Loucy (cell line): Measurements from ENCODE around the gene TF.

Experiments
- H2AFZ ChIP-seq: fragments of 200-600 bp; sonication (generic); 2 replicates; pipeline ENCODE4 v1.6.0; 2016; ENCODE audit warnings: antibody characterized with exemption, mild to moderate bottlenecking, low read length, moderate library complexity
- H3F3A ChIP-seq: fragments of 200-600 bp; 2 replicates; pipeline ENCODE4 v1.6.0; 2016; ENCODE audit warnings: antibody characterized with exemption, low read depth, mild to moderate bottlenecking
- H3K27me3 ChIP-seq: fragments of 200-600 bp; sonication (generic); 2 replicates; pipeline ENCODE4 v1.6.1; 2014; ENCODE audit warnings: low read length, mild to moderate bottlenecking; ENCODE audit not compliant: insufficient read depth, poor library complexity, severe bottlenecking
- H3K36me3 ChIP-seq: fragments of 200-600 bp; sonication (generic); 2 replicates; pipeline ENCODE4 v1.6.1; 2016; ENCODE audit warnings: low read length; ENCODE audit not compliant: insufficient read depth
- H3K4me1 ChIP-seq: fragments of 200-600 bp; sonication (generic); 2 replicates; pipeline ENCODE4 v1.5.1; 2014; ENCODE audit warnings: low read length, mild to moderate bottlenecking; ENCODE audit not compliant: insufficient read depth, poor library complexity, severe bottlenecking
- H3K4me2 ChIP-seq: fragments of 200-600 bp; sonication (generic); 2 replicates; pipeline ENCODE4 v1.6.0; 2014; ENCODE audit warnings: antibody characterized with exemption, low read length, low read depth, mild to moderate bottlenecking; ENCODE audit not compliant: poor library complexity, severe bottlenecking
- H3K4me3 ChIP-seq: fragments of 200-600 bp; sonication (generic); 2 replicates; pipeline ENCODE4 v1.5.1; 2014; ENCODE audit warnings: low read length, mild to moderate bottlenecking, mixed read lengths; ENCODE audit not compliant: poor library complexity, severe bottlenecking
- H3K79me2 ChIP-seq: fragments of 200-600 bp; sonication (generic); 2 replicates; pipeline ENCODE4 v1.6.1; 2014; ENCODE audit warnings: low read length; ENCODE audit not compliant: insufficient read depth
- H3K9ac ChIP-seq: fragments of 200-600 bp; sonication (generic); 2 replicates; pipeline ENCODE4 v1.6.0; 2014; ENCODE audit warnings: mild to moderate bottlenecking, low read depth, low read length, moderate library complexity; ENCODE audit not compliant: poor library complexity, severe bottlenecking
- H3K9me2 ChIP-seq: fragments of 200-600 bp; sonication (generic); replicated peaks from 2 replicates; pipeline ENCODE4 v1.6.1; 2016; ENCODE audit warnings: low read depth, low read length, mixed read lengths
- H3K9me3 ChIP-seq: fragments of 200-600 bp; sonication (generic); 2 replicates; pipeline ENCODE4 v1.6.1; 2014; ENCODE audit warnings: mild to moderate bottlenecking, antibody characterized with exemption, low read length, low read depth; ENCODE audit not compliant: insufficient read depth
- H4K20me1 ChIP-seq: fragments of 200-600 bp; sonication (generic); 2 replicates; pipeline ENCODE4 v1.6.0; 2014; ENCODE audit warnings: antibody characterized with exemption, low read length, mild to moderate bottlenecking; ENCODE audit not compliant: insufficient read depth, poor library complexity, severe bottlenecking
- EZH2phosphoT487 ChIP-seq: fragments of 200-600 bp; IDR thresholded peaks from 2 replicates; pipeline ENCODE4 v1.6.1; 2018; ENCODE audit warnings: antibody characterized with exemption, mild to moderate bottlenecking, moderate library complexity, borderline replicate concordance
- TF ChIP-seq, protein P1 (sequence below): fragments of 200-600 bp; sonication (generic); conservative IDR thresholded peaks from 2 replicates; pipeline ENCODE4 v1.5.1; 2014; ENCODE audit warnings: mild to moderate bottlenecking, antibody characterized with exemption, low read length

Gene TF

DNA sequence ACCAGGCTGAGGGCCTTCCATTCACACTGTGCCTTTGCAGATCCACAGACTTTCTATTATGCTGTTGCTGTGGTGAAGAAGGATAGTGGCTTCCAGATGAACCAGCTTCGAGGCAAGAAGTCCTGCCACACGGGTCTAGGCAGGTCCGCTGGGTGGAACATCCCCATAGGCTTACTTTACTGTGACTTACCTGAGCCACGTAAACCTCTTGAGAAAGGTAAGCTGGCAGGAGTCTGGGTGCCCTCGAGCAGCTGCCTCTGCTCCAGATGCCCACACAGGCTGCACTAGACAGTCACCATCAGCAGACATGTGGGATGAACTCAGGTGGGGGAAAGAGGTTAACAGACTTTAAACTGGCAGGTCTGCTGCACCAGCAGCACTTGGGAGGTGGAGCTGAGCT, 8.3 kb downstream of the TF start:
- Histone ChIP-seq H3K4me2 (no peak overlapping the region), H3K79me2 (no peaks in the 10 kb centered on the region), H2AFZ (no peak overlapping the region), H3K4me3 (no peak overlapping the region), H3F3A (no peaks in the 10 kb centered on the region), H3K27me3 (no peaks in the 10 kb centered on the region), H3K9me2 (no peaks in the 10 kb centered on the region), H3K9me3 (no peaks in the 10 kb centered on the region), H3K36me3 (no peaks in the 10 kb centered on the region), H3K9ac (no peak overlapping the region), H4K20me1 (no peaks in the 10 kb centered on the region), H3K4me1 (no peaks in the 10 kb centered on the region)
- TF ChIP-seq, protein P1, sequence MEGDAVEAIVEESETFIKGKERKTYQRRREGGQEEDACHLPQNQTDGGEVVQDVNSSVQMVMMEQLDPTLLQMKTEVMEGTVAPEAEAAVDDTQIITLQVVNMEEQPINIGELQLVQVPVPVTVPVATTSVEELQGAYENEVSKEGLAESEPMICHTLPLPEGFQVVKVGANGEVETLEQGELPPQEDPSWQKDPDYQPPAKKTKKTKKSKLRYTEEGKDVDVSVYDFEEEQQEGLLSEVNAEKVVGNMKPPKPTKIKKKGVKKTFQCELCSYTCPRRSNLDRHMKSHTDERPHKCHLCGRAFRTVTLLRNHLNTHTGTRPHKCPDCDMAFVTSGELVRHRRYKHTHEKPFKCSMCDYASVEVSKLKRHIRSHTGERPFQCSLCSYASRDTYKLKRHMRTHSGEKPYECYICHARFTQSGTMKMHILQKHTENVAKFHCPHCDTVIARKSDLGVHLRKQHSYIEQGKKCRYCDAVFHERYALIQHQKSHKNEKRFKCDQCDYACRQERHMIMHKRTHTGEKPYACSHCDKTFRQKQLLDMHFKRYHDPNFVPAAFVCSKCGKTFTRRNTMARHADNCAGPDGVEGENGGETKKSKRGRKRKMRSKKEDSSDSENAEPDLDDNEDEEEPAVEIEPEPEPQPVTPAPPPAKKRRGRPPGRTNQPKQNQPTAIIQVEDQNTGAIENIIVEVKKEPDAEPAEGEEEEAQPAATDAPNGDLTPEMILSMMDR = no peak
- no peak for TF ChIP-seq EZH2phosphoT487

DNA sequence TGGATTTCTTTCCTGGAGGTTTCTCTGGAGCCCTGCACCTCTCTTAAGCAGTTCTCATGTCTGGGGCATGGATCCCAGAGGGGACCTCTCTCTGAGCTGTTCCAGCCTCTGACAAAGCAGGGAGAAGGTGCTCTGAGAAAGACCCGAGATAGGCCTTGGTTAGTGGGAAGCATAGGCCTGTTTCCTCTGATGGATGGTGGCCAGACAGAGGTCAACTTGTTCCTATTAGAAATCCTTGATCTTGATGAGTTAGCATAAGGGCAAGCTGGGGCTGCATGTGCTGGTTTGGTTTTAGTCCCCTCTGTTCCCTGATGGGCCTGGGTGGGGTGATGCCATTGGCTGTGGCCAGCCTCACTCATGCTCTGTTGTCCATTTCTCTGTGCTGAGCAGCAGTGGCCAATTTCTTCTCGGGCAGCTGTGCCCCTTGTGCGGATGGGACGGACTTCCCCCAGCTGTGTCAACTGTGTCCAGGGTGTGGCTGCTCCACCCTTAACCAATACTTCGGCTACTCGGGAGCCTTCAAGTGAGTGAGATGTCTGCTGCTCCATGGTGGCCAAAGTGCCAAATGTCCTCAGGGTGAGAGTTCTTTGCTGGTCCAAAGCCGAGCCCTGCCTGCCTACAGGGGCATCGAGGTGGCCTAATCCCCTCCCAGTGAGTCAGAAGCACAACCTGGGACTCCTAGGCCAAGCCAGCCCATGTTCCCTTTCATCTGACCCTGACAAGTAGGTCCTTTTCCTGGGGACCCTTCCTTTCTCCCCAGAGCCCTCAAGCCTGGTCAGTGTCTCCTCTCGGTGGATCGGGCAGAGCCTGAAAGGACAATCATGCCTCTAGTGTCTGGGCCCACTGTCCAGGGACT, 9.0 kb downstream of the TF start:
- H3K9me2 ChIP-seq = no peaks in the 10 kb centered on the region
- H3K9me3 ChIP-seq = no peaks in the 10 kb centered on the region
- no peaks in the 10 kb centered on the region for H4K20me1 ChIP-seq
- H2AFZ ChIP-seq = no peak overlapping the region
- no peak overlapping the region for H3K4me2 ChIP-seq
- H3K9ac ChIP-seq = no peak overlapping the region
- H3K27me3 ChIP-seq = no peaks in the 10 kb centered on the region
- no peaks in the 10 kb centered on the region for H3K36me3 ChIP-seq
- no peaks in the 10 kb centered on the region for H3K4me1 ChIP-seq
- no peaks in the 10 kb centered on the region for H3F3A ChIP-seq
- no peak for TF ChIP-seq EZH2phosphoT487
- TF ChIP-seq, protein P1 = no peak
- H3K4me3 ChIP-seq = no peak overlapping the region
- no peaks in the 10 kb centered on the region for H3K79me2 ChIP-seq

DNA sequence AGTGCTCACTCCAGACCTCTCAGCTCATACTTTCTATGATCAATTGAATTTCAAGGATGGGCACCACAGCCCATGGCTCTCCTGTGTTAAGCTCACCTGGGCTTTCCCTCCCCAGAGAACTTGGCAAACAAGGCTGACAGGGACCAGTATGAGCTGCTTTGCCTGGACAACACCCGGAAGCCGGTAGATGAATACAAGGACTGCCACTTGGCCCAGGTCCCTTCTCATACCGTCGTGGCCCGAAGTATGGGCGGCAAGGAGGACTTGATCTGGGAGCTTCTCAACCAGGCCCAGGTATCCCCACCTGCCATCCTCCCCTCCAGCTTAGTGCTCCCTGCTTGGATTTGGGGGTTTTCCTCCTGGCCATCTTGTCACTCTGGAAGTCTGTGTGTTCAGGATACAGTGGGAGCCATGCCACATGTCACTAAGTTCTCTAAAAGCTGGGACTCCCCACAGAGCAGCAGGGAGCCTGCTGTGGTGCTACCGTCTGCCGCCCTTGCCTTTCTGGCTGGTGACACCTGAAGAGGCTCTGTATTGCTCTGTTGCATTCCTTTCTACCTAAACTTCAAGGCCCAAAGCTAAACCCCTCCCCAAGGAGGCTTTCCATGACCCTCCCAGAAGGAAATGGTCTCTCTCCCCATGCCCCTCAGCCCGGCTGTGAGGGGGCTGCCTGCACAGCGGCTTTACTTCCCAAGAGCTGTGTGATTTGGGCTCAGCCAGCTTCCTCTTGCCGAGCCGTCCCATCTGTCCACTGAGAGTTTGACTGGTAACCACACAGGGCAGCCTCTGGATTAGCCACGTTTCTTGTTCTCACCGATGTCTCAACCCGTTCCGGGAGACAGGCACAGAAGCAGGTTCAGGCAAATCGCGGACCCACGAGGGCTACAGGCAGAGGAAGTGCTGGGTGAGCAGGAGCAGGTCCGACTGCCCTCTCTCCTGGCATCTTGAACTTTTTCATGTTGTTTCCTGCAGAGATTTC, 10.8 kb downstream of the TF start:
- Histone ChIP-seq H3K4me3 (no peak overlapping the region), H3K36me3 (no peaks in the 10 kb centered on the region)
- TF ChIP-seq EZH2phosphoT487 = no peak
- TF ChIP-seq, protein P1 = no peak

More for the DNA sequence above, 10.8 kb downstream of the TF start:
- Histone ChIP-seq H3K9me3 (no peaks in the 10 kb centered on the region), H3K4me1 (no peaks in the 10 kb centered on the region), H3F3A (no peaks in the 10 kb centered on the region), H3K27me3 (no peaks in the 10 kb centered on the region), H2AFZ (no peak overlapping the region), H3K9ac (no peak overlapping the region), H3K4me2 (no peak overlapping the region), H3K9me2 (no peaks in the 10 kb centered on the region), H4K20me1 (no peaks in the 10 kb centered on the region), H3K79me2 (no peaks in the 10 kb centered on the region)
